CD4-positive, alpha-beta T cell (primary cell): Measurements from ENCODE around the gene NRXN2. TPM values are rescaled to one million over a fixed set of nuclear protein-coding genes. Genes with fewer than 3 reads are reported as not detected.

Experiments
- ATAC-seq: fragments of 200-7000 bp; cut with Tn5 transposase; one replicate; pipeline ENCODE4 v1.10.0; 2022; ENCODE audit warnings: mild to moderate bottlenecking; ENCODE audit not compliant: poor library complexity
- CTCF ChIA-PET: fragments of 350-600 bp; sonication (Branson Sonifier 250); formaldehyde crosslinking; loops from one replicate; lab custom pipeline; 2021; ENCODE audit warnings: antibody characterized with exemption, inconsistent platforms; lab: Charles Lee
- POLR2A ChIA-PET: fragments of 350-600 bp; sonication (Branson Sonifier 250); formaldehyde crosslinking; loops from one replicate; lab custom pipeline; 2021; ENCODE audit warnings: antibody characterized with exemption, inconsistent platforms; lab: Charles Lee
- DNase-seq, 14 experiments: peaks; one replicate each; pipeline ENCODE4 v3.0.0-alpha.2; 2013 to 2020; ENCODE audit warnings: mixed read lengths in 2 of 14
- H3K27ac ChIP-seq, 2 donors: one replicate each; pipeline versions ENCODE4 v1.5.1 to v1.7.0; 2013; ENCODE audit warnings: low read length in 2 of 2, low read depth in 1 of 2, mild to moderate bottlenecking in 1 of 2
- H3K27me3 ChIP-seq, 2 experiments: 1 replicate in 1 of 2; 2 replicates in 1 of 2; pipeline versions ENCODE4 v1.6.1 to v1.7.0; 2013; ENCODE audit warnings: low read length in 2 of 2, control low read depth in 1 of 2, mild to moderate bottlenecking in 1 of 2, moderate library complexity in 1 of 2; ENCODE audit not compliant: insufficient read depth in 2 of 2, control insufficient read depth in 1 of 2
- H3K36me3 ChIP-seq: one replicate; pipeline ENCODE4 v1.6.1; 2013; ENCODE audit warnings: low read length, control low read depth; ENCODE audit not compliant: insufficient read depth
- H3K4me1 ChIP-seq: one replicate; pipeline ENCODE4 v1.6.1; 2013; ENCODE audit warnings: low read length, control low read depth; ENCODE audit not compliant: insufficient read depth
- H3K4me3 ChIP-seq: one replicate; pipeline ENCODE4 v1.5.1; 2013; ENCODE audit warnings: mild to moderate bottlenecking, low read length, moderate library complexity
- H3K9me3 ChIP-seq, 2 experiments: 1 replicate in 1 of 2; 2 replicates in 1 of 2; pipeline versions ENCODE4 v1.6.1 to v1.7.0; 2013; ENCODE audit warnings: low read length in 2 of 2, mild to moderate bottlenecking in 2 of 2, control low read depth in 1 of 2, moderate library complexity in 1 of 2; ENCODE audit not compliant: control insufficient read depth in 1 of 2, insufficient read depth in 1 of 2
- H3K27ac Mint-ChIP-seq: one replicate; pipeline ENCODE4 v1.8.0; 2020; ENCODE audit warnings: mixed read lengths
- H3K27me3 Mint-ChIP-seq: one replicate; pipeline ENCODE4 v1.8.0; 2021; ENCODE audit warnings: mixed read lengths
- H3K36me3 Mint-ChIP-seq: one replicate; pipeline ENCODE4 v1.8.0; 2021; ENCODE audit warnings: low read depth, mixed read lengths
- H3K4me1 Mint-ChIP-seq: one replicate; pipeline ENCODE4 v1.8.0; 2021; ENCODE audit warnings: low read depth, mixed read lengths
- H3K4me3 Mint-ChIP-seq: one replicate; pipeline ENCODE4 v1.8.0; 2020; ENCODE audit warnings: mild to moderate bottlenecking, mixed read lengths
- H3K9me3 Mint-ChIP-seq: one replicate; pipeline ENCODE4 v1.8.0; 2020; ENCODE audit warnings: mixed read lengths
- intact Hi-C, 2 experiments: fragments of 100-400 bp; cut with DNase I in 1 of 2; cut with micrococcal nuclease in 1 of 2; formaldehyde crosslinking; loops; one replicate each; pipeline versions ENCODE4 v1.15.1 to v1.9.0; 2023 to 2025; cut with DNase I, micrococcal nuclease
- total RNA-seq, 174 experiments: library from RNA in 2 of 174; stranded (reverse) in 2 of 174; gene quantifications; one replicate each; pipeline ENCODE4 v1.2.3 and lab custom pipeline; 2021 to 2026
- TF ChIP-seq, protein P1 (sequence below): fragments of 200-600 bp; IDR thresholded peaks from one replicate; pipeline ENCODE4 v1.8.0; 2022; ENCODE audit warnings: antibody characterized with exemption, mild to moderate bottlenecking

Gene NRXN2
- total RNA-seq, 2 experiments from 2014 or later = 0.05 to 0.31 TPM

DNA sequence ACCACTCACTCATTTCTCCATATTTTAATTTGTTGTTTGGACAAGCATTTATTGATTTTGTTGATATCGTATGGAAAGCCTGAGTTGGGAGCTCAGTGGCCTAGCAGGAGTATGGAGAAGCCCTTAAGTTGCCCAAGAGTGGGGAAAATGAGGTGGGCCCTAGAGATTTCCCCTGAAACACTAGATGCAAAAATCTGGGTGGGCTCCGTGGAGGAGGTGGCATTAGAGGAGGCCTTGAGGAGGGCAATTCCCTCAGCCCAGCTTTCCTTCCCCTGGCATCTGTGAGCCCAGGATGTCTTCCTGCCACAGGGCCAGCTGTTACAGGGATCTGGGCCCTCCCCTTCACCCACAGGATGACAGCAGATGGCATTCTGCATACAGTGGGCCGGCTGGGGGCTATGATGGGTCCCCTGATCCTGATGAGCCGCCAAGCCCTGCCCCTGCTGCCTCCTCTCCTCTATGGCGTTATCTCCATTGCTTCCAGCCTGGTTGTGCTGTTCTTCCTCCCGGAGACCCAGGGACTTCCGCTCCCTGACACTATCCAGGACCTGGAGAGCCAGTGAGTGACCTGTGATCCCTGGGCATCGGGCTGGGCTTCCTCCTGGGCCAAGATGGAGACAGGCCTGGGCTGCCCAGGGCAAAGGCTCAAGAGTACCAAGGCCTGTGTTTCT is 153.6 kb downstream of the NRXN2 start:
- no peak for ATAC-seq
- ChIA-PET POLR2A (no interaction called here), CTCF (no interaction called here)
- H3K27ac ChIP-seq = no peak overlapping the region
- DNase-seq = no peak
- TF ChIP-seq, protein P1, sequence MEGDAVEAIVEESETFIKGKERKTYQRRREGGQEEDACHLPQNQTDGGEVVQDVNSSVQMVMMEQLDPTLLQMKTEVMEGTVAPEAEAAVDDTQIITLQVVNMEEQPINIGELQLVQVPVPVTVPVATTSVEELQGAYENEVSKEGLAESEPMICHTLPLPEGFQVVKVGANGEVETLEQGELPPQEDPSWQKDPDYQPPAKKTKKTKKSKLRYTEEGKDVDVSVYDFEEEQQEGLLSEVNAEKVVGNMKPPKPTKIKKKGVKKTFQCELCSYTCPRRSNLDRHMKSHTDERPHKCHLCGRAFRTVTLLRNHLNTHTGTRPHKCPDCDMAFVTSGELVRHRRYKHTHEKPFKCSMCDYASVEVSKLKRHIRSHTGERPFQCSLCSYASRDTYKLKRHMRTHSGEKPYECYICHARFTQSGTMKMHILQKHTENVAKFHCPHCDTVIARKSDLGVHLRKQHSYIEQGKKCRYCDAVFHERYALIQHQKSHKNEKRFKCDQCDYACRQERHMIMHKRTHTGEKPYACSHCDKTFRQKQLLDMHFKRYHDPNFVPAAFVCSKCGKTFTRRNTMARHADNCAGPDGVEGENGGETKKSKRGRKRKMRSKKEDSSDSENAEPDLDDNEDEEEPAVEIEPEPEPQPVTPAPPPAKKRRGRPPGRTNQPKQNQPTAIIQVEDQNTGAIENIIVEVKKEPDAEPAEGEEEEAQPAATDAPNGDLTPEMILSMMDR = no peak
- peaks cover 7% of the 10 kb centered on the region for H3K27me3 Mint-ChIP-seq
- H3K36me3 ChIP-seq = no peaks in the 10 kb centered on the region
- H3K4me3 ChIP-seq = no peak overlapping the region
- intact Hi-C loops = no loop called here
- H3K9me3 Mint-ChIP-seq = no peaks in the 10 kb centered on the region
- H3K4me1 ChIP-seq = no peaks in the 10 kb centered on the region
- no peaks in the 10 kb centered on the region for H3K36me3 Mint-ChIP-seq
- no peaks in the 10 kb centered on the region for H3K27me3 ChIP-seq
- H3K27ac Mint-ChIP-seq = no peak overlapping the region
- peaks cover 6% of the 10 kb centered on the region for H3K4me1 Mint-ChIP-seq
- H3K9me3 ChIP-seq = peaks cover 0 to 4% of the 10 kb centered on the region in 2 experiments
- no peak overlapping the region for H3K4me3 Mint-ChIP-seq

DNA sequence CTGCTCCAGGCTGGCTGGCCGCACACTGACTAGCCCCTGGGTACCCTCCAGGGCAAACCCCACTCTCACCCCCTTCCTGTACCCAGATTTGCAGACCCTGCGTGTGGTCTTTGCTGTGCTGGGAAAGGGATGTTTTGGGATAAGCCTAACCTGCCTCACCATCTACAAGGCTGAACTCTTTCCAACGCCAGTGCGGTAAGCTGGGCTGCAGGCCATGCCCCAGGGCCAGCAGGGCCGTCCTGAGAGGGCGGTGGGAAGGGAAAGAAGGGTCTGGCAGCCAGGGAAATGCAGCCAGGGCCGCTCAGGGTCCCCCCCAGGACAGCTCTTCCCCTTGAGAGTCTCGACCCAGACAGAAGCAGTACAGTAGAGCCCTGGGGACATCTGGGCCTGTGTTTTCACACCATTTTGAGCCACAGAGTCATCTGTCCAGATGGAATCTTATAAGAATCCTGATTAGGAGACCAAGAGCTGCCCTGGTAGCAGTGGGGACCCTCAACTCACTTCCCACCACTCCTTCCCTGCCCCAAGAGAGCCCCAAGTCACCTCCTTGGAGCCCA is 154.3 kb downstream of the NRXN2 start:
- Histone ChIP-seq H3K27me3 (no peaks in the 10 kb centered on the region), H3K27ac (no peak overlapping the region), H3K4me1 (no peaks in the 10 kb centered on the region), H3K9me3 (peaks cover 0 to 4% of the 10 kb centered on the region in 2 experiments), H3K4me3 (no peak overlapping the region), H3K36me3 (no peaks in the 10 kb centered on the region)
- ATAC-seq = no peak
- intact Hi-C loops = no loop called here
- DNase-seq = no peak
- POLR2A ChIA-PET = no interaction called here
- peaks cover 7% of the 10 kb centered on the region for H3K27me3 Mint-ChIP-seq
- no peaks in the 10 kb centered on the region for H3K9me3 Mint-ChIP-seq
- CTCF ChIA-PET = no interaction called here
- H3K36me3 Mint-ChIP-seq = no peaks in the 10 kb centered on the region
- no peak overlapping the region for H3K4me3 Mint-ChIP-seq
- TF ChIP-seq, protein P1 = no peak
- peaks cover 6% of the 10 kb centered on the region for H3K4me1 Mint-ChIP-seq
- H3K27ac Mint-ChIP-seq = no peak overlapping the region

DNA sequence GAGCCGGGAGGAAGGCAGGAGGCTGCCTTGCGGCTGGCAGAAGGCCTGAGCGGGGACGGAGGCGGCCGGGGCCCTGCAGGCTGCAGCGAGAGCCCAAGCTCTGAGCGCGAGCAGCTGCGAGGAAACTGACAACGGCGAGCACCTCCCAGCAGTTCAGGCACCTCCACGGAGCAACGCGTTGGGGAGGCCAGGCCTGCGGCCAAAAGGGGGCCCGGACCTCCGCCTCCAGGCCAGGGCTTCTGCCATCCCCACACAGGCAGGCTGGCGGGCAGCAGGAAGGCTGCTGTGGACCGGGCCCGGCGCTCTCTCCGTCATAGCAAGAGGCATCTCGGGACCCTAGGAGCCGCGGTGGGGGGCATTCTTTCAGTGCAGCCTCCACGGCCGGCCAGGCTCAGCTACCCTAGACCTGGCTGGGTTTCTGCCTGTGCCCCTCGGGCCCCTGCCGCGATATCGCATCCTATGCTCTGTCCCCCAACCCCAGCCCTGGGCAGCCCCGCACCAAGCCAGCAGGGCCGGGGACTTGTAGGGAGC is 154.9 kb downstream of the NRXN2 start:
- no peak overlapping the region for H3K27ac ChIP-seq
- intact Hi-C loops = no loop called here
- H3K36me3 ChIP-seq = no peaks in the 10 kb centered on the region
- no peak for DNase-seq
- CTCF ChIA-PET = no interaction called here
- Mint-ChIP-seq H3K4me1 (peaks cover 6% of the 10 kb centered on the region), H3K9me3 (no peaks in the 10 kb centered on the region), H3K27me3 (peaks cover 7% of the 10 kb centered on the region), H3K4me3 (no peak overlapping the region), H3K36me3 (no peaks in the 10 kb centered on the region), H3K27ac (no peak overlapping the region)
- no peak overlapping the region for H3K4me3 ChIP-seq
- POLR2A ChIA-PET = no interaction called here
- TF ChIP-seq, protein P1 = no peak
- H3K27me3 ChIP-seq = no peaks in the 10 kb centered on the region
- no peak for ATAC-seq
- H3K9me3 ChIP-seq = peaks cover 0 to 4% of the 10 kb centered on the region in 2 experiments
- no peaks in the 10 kb centered on the region for H3K4me1 ChIP-seq
